Measurements from ENCODE around the gene DENND2C.

Gene DENND2C

GRCh38 chr1:114671939-114672275 is 2.1 kb upstream of the DENND2C start:
- DNase-seq, result no peak

GRCh38 chr1:114671011-114671938 is 1.4 kb upstream of the DENND2C start:
- peak; percentile 42 for DNase-seq

GRCh38 chr1:114670083-114671010 is 498 bp upstream of the DENND2C start:
- peak; percentile 69 for DNase-seq

GRCh38 chr1:114668784-114669561 is 876 bp downstream of the DENND2C start:
- DNase-seq, result no peak

- no peak for DNase-seq
Measured at GRCh38 chr1:114668373-114668772, 1.5 kb downstream of the DENND2C start.

GRCh38 chr1:114666954-114667353 is 2.9 kb downstream of the DENND2C start:
- no peak for DNase-seq

GRCh38 chr1:114660238-114660637 is 9.6 kb downstream of the DENND2C start:
- no peak for DNase-seq

- DNase-seq, result no peak
Measured at GRCh38 chr1:114651893-114652292, 18.0 kb downstream of the DENND2C start.

GRCh38 chr1:114648503-114648902 is 21.3 kb downstream of the DENND2C start:
- no peak for DNase-seq

- peak; percentile 3 for DNase-seq
Measured at GRCh38 chr1:114641377-114641776, 28.5 kb downstream of the DENND2C start.

- DNase-seq, result no peak
Measured at GRCh38 chr1:114638910-114639309, 30.9 kb downstream of the DENND2C start.

- DNase-seq, result no peak
Measured at GRCh38 chr1:114632427-114632826, 37.4 kb downstream of the DENND2C start.

GRCh38 chr1:114627107-114627506 is 42.7 kb downstream of the DENND2C start:
- no peak for DNase-seq

GRCh38 chr1:114623364-114623763 is 46.5 kb downstream of the DENND2C start:
- no peak for DNase-seq

- DNase-seq, result no peak
Measured at GRCh38 chr1:114620419-114620818, 49.4 kb downstream of the DENND2C start.

- DNase-seq, result no peak
Measured at GRCh38 chr1:114618606-114619005, 51.2 kb downstream of the DENND2C start.

- DNase-seq, result peak; percentile 66
Measured at GRCh38 chr1:114610546-114611245, 59.2 kb downstream of the DENND2C start.

- DNase-seq, result no peak
Measured at GRCh38 chr1:114609826-114610225, 60.0 kb downstream of the DENND2C start.

GRCh38 chr1:114609026-114609425 is 60.8 kb downstream of the DENND2C start:
- DNase-seq, result peak; percentile 42

- no peak for DNase-seq
Measured at GRCh38 chr1:114607223-114607622, 62.6 kb downstream of the DENND2C start.

- DNase-seq, result no peak
Measured at GRCh38 chr1:114597949-114598348, 71.9 kb downstream of the DENND2C start.

- no peak for DNase-seq
Measured at GRCh38 chr1:114595602-114596001, 74.2 kb downstream of the DENND2C start.

Measured in NCI-H2171 treated with DMSO at 0.1 percent for 48 hours (cell line).